GM12801 (cell line): ENCODE measurements around the gene PPARGC1A.

ENCODE experiments used
- TF ChIP-seq, protein P1 (sequence below): IDR thresholded peaks from one replicate; pipeline ENCODE4 v1.5.1; 2011; ENCODE audit warnings: control low read depth; ENCODE audit not compliant: insufficient read length; ENCODE audit errors: extremely low read depth

PPARGC1A gene

GRCh38 chr4:23866450-23867075 lies 23.3 kb downstream of the PPARGC1A start:
- TF ChIP-seq, protein P1, sequence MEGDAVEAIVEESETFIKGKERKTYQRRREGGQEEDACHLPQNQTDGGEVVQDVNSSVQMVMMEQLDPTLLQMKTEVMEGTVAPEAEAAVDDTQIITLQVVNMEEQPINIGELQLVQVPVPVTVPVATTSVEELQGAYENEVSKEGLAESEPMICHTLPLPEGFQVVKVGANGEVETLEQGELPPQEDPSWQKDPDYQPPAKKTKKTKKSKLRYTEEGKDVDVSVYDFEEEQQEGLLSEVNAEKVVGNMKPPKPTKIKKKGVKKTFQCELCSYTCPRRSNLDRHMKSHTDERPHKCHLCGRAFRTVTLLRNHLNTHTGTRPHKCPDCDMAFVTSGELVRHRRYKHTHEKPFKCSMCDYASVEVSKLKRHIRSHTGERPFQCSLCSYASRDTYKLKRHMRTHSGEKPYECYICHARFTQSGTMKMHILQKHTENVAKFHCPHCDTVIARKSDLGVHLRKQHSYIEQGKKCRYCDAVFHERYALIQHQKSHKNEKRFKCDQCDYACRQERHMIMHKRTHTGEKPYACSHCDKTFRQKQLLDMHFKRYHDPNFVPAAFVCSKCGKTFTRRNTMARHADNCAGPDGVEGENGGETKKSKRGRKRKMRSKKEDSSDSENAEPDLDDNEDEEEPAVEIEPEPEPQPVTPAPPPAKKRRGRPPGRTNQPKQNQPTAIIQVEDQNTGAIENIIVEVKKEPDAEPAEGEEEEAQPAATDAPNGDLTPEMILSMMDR: no peak

GRCh38 chr4:23861897-23862296 lies 27.9 kb downstream of the PPARGC1A start:
- TF ChIP-seq, protein P1: no peak

DNA sequence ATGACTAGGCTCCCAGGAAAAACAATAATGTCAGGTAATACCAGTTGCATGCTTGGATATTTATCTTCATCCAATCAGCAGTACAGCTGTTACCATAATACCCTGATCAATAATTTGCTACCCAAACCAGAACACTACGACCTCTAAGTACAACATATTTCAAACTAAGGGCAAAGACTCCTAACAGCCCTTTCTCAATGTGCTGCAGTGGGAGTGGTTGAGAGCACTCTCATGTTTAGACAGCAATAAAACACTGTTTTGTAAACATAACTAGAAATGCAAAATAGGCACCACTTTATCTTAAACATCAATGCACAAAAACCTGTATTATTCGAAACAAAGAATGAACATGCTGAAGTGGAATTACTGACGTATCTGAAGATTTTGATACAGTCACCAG lies 28.9 kb downstream of the PPARGC1A start:
- TF ChIP-seq, protein P1: no peak

- TF ChIP-seq, protein P1: no peak
Observed at GRCh38 chr4:23857367-23857959, 32.4 kb downstream of the PPARGC1A start.

DNA sequence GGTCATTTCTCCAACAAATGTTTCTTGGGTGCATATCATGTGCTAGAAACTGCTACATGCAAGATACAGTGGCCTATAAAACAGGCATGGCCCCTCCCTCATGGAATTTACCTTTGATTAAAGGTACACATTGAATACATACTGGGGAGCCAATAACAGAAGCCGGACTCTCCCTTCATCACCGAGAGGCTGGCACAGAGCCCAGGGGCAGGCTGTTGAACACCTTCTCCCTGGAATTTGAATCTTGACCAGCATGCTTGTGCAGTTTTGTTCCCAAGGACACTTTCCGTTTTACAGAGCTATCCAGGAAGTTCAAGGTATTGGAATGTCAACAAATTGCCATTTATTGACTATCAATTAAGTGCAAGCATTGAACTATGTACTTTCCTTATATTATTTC lies 33.2 kb downstream of the PPARGC1A start:
- TF ChIP-seq, protein P1: no peak

- TF ChIP-seq, protein P1: no peak
Observed at GRCh38 chr4:23855912-23856605, 33.8 kb downstream of the PPARGC1A start.

- TF ChIP-seq, protein P1: no peak
Observed at GRCh38 chr4:23853986-23854660, 35.7 kb downstream of the PPARGC1A start.
